HL-60 (cell line): Measurements from ENCODE around the gene TRABD2B.

ENCODE experiments used
- POLR2AphosphoS5 ChIP-seq: IDR thresholded peaks from 2 replicates; pipeline ENCODE4 v1.6.1; 2012; ENCODE audit warnings: low read depth
- SPI1 ChIP-seq: IDR thresholded peaks from 2 replicates; pipeline ENCODE4 v1.6.1; 2012; ENCODE audit warnings: low read depth, mild to moderate bottlenecking, borderline replicate concordance
- TF ChIP-seq, protein P1 (sequence below): IDR thresholded peaks from one replicate; pipeline ENCODE4 v1.5.1; 2011; ENCODE audit warnings: low read length, control low read depth, inconsistent platforms; ENCODE audit not compliant: insufficient read depth
- TF ChIP-seq, protein P2 (sequence below): IDR thresholded peaks from 2 replicates; pipeline ENCODE4 v1.6.1; 2012; ENCODE audit warnings: low read depth; ENCODE audit not compliant: insufficient replicate concordance

DNA sequence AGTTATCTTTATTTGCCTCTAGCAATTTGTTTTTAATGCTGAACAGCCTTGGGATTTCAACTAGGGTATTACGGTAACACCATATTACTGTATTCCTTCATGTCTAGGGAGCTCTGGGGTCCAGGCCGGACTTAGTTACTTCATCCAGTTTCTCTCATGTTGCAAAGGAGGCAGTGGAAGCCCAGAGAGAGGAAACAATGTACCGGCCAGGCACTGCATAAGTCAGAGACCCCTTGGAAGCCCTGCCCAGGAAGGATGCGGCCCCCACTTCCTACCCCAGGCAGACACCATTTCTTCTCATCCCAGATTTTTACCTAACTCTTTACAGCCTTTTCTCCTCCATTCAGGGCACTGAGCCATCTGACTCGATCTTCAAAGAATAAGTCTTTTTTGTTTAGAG, 32.5 kb downstream of the TRABD2B start:
- TF ChIP-seq, protein P1, sequence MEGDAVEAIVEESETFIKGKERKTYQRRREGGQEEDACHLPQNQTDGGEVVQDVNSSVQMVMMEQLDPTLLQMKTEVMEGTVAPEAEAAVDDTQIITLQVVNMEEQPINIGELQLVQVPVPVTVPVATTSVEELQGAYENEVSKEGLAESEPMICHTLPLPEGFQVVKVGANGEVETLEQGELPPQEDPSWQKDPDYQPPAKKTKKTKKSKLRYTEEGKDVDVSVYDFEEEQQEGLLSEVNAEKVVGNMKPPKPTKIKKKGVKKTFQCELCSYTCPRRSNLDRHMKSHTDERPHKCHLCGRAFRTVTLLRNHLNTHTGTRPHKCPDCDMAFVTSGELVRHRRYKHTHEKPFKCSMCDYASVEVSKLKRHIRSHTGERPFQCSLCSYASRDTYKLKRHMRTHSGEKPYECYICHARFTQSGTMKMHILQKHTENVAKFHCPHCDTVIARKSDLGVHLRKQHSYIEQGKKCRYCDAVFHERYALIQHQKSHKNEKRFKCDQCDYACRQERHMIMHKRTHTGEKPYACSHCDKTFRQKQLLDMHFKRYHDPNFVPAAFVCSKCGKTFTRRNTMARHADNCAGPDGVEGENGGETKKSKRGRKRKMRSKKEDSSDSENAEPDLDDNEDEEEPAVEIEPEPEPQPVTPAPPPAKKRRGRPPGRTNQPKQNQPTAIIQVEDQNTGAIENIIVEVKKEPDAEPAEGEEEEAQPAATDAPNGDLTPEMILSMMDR, result no peak
- TF ChIP-seq, protein P2, sequence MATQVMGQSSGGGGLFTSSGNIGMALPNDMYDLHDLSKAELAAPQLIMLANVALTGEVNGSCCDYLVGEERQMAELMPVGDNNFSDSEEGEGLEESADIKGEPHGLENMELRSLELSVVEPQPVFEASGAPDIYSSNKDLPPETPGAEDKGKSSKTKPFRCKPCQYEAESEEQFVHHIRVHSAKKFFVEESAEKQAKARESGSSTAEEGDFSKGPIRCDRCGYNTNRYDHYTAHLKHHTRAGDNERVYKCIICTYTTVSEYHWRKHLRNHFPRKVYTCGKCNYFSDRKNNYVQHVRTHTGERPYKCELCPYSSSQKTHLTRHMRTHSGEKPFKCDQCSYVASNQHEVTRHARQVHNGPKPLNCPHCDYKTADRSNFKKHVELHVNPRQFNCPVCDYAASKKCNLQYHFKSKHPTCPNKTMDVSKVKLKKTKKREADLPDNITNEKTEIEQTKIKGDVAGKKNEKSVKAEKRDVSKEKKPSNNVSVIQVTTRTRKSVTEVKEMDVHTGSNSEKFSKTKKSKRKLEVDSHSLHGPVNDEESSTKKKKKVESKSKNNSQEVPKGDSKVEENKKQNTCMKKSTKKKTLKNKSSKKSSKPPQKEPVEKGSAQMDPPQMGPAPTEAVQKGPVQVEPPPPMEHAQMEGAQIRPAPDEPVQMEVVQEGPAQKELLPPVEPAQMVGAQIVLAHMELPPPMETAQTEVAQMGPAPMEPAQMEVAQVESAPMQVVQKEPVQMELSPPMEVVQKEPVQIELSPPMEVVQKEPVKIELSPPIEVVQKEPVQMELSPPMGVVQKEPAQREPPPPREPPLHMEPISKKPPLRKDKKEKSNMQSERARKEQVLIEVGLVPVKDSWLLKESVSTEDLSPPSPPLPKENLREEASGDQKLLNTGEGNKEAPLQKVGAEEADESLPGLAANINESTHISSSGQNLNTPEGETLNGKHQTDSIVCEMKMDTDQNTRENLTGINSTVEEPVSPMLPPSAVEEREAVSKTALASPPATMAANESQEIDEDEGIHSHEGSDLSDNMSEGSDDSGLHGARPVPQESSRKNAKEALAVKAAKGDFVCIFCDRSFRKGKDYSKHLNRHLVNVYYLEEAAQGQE, result no peak
- TF ChIP-seq POLR2AphosphoS5, result no peak
- no peak for TF ChIP-seq SPI1
